HepG2 (cell line): ENCODE measurements around the gene TOP3B. TPM values are rescaled to one million over a fixed set of nuclear protein-coding genes. Genes with fewer than 3 reads are reported as not detected.

Source experiments
- BRCA1 ChIP-seq: sonication (generic); formaldehyde crosslinking; IDR thresholded peaks from 2 replicates; pipeline ENCODE4 v1.4.0; 2020; ENCODE audit warnings: missing genetic modification reagents
- FLYWCH1 ChIP-seq: sonication (generic); formaldehyde crosslinking; IDR thresholded peaks from 2 replicates; pipeline ENCODE4 v1.8.1; 2023; ENCODE audit warnings: mild to moderate bottlenecking, missing genetic modification reagents
- MXD4 ChIP-seq: IDR thresholded peaks from 2 replicates; pipeline ENCODE4 v1.6.1; 2016; ENCODE audit warnings: mild to moderate bottlenecking, missing biosample characterization, missing genetic modification reagents
- NFE2 ChIP-seq: sonication (generic); formaldehyde crosslinking; IDR thresholded peaks from 2 replicates; pipeline ENCODE4 v1.4.0; 2020; ENCODE audit warnings: missing genetic modification reagents
- NR1H2 ChIP-seq: sonication (generic); formaldehyde crosslinking; IDR thresholded peaks from 2 replicates; pipeline ENCODE4 v1.8.1; 2022; ENCODE audit warnings: low read depth, missing genetic modification reagents, borderline replicate concordance
- SETDB1 ChIP-seq: sonication (generic); formaldehyde crosslinking; IDR thresholded peaks from 2 replicates; pipeline ENCODE4 v1.5.1; 2020; ENCODE audit warnings: missing genetic modification reagents, mild to moderate bottlenecking, borderline replicate concordance
- SMARCC2 ChIP-seq: fragments of 450-650 bp; IDR thresholded peaks from 2 replicates; pipeline ENCODE4 v1.6.1; 2017; ENCODE audit warnings: antibody characterized with exemption, mild to moderate bottlenecking
- STAG1 ChIP-seq: sonication (generic); formaldehyde crosslinking; IDR thresholded peaks from 2 replicates; pipeline ENCODE4 v1.4.0; 2020; ENCODE audit warnings: missing genetic modification reagents
- TRIM24 ChIP-seq: sonication (generic); formaldehyde crosslinking; IDR thresholded peaks from 2 replicates; pipeline ENCODE4 v1.8.0; 2022; ENCODE audit warnings: mild to moderate bottlenecking, missing genetic modification reagents
- ZKSCAN8 ChIP-seq: IDR thresholded peaks from 2 replicates; pipeline ENCODE4 v1.6.1; 2016; ENCODE audit warnings: borderline replicate concordance, missing genetic modification reagents, missing compliant biosample characterization
- ZNF260 ChIP-seq: sonication (generic); formaldehyde crosslinking; IDR thresholded peaks from 2 replicates; pipeline ENCODE4 v1.4.0; 2020; ENCODE audit warnings: missing genetic modification reagents, low read depth, mild to moderate bottlenecking, borderline replicate concordance
- ZNF326 ChIP-seq: sonication (generic); formaldehyde crosslinking; IDR thresholded peaks from 2 replicates; pipeline ENCODE4 v1.4.0; 2020; ENCODE audit warnings: missing genetic modification reagents, borderline replicate concordance
- ZNF543 ChIP-seq: sonication (generic); formaldehyde crosslinking; IDR thresholded peaks from 2 replicates; pipeline ENCODE4 v1.4.0; 2020; ENCODE audit warnings: mild to moderate bottlenecking, missing genetic modification reagents
- ZNF557 ChIP-seq: sonication (generic); formaldehyde crosslinking; IDR thresholded peaks from 2 replicates; pipeline ENCODE4 v1.4.0; 2020; ENCODE audit warnings: missing genetic modification reagents
- ZNF788 ChIP-seq: sonication (generic); formaldehyde crosslinking; IDR thresholded peaks from 2 replicates; pipeline ENCODE4 v1.5.0; 2020; ENCODE audit warnings: mild to moderate bottlenecking, missing genetic modification reagents, borderline replicate concordance
- ZNF891 ChIP-seq: sonication (generic); formaldehyde crosslinking; IDR thresholded peaks from 2 replicates; pipeline ENCODE4 v1.5.0; 2020; ENCODE audit warnings: mild to moderate bottlenecking, missing genetic modification reagents
- ZSCAN12 ChIP-seq: sonication (generic); formaldehyde crosslinking; IDR thresholded peaks from 2 replicates; pipeline ENCODE4 v1.9.0; 2021; ENCODE audit warnings: mild to moderate bottlenecking, missing genetic modification reagents
- ZSCAN25 ChIP-seq: sonication (generic); formaldehyde crosslinking; IDR thresholded peaks from 2 replicates; pipeline ENCODE4 v1.8.0; 2022; ENCODE audit warnings: mild to moderate bottlenecking, missing genetic modification reagents
- polyA plus RNA-seq, 8 experiments: library from polyadenylated mRNA; depleted of rRNA in 3 of 8; stranded (reverse) in 7 of 8; unstranded in 1 of 8; fragments of >200 nt; fragmentation: Illumina TruSeq in 4 of 8; extraction: Trizol in 4 of 8; gene quantifications; 2 replicates each; pipeline versions ENCODE4 v1.2.1 to v1.2.3, GENCODE V29; 2011 to 2016; ENCODE audit warnings: low read depth in 4 of 8, missing spikeins in 1 of 8, mixed read lengths in 1 of 8; ENCODE audit not compliant: insufficient read depth in 1 of 8
- total RNA-seq, 5 experiments: library from RNA; depleted of rRNA; stranded (reverse); fragments of >200 nt; fragmentation: Illumina TruSeq; extraction: Trizol; gene quantifications; 2 replicates each; pipeline ENCODE4 v1.2.3, GENCODE V29; 2016; ENCODE audit warnings: low read depth in 1 of 5
- TF ChIP-seq, protein P1 (sequence below): sonication (generic); formaldehyde crosslinking; IDR thresholded peaks from 2 replicates; pipeline ENCODE4 v1.4.0; 2020; ENCODE audit warnings: missing genetic modification reagents, borderline replicate concordance
- TF ChIP-seq, protein P2 (sequence below): IDR thresholded peaks from 2 replicates; pipeline ENCODE4 v1.6.1; 2016
- TF ChIP-seq, protein P3 (sequence below): sonication (generic); formaldehyde crosslinking; IDR thresholded peaks from 2 replicates; pipeline ENCODE4 v1.4.0; 2020; ENCODE audit warnings: mild to moderate bottlenecking, missing genetic modification reagents

The TOP3B gene
- total and polyA plus RNA-seq, 2 of the 13 experiments (the other 11 are each of a cell fraction or from before 2014, with no cell fraction given), result 28.5 to 29.7 TPM

- TF ChIP-seq ZNF543 (CRISPR knock-in tag) (peak; percentile 89), ZNF788 (CRISPR knock-in tag) (peak; percentile 97), ZNF260 (no peak), ZSCAN25 (peak; percentile 65), SETDB1 (no peak), BRCA1 (CRISPR knock-in tag) (peak; percentile 83; the same call in 1 of the 2 replicates), NR1H2 (CRISPR knock-in tag) (peak; percentile 30; the same call in 1 of the 2 replicates), MXD4 (CRISPR knock-in tag) (peak; percentile 65; the same call in 1 of the 2 replicates), FLYWCH1 (CRISPR knock-in tag) (no peak), ZNF891 (CRISPR knock-in tag) (peak; percentile 71; the same call in 1 of the 2 replicates), ZNF326 (CRISPR knock-in tag) (no peak), ZKSCAN8 (CRISPR knock-in tag) (peak; percentile 77), STAG1 (CRISPR knock-in tag) (no peak; the same call in 1 of the 2 replicates), NFE2 (CRISPR knock-in tag) (no peak), TRIM24 (no peak), ZSCAN12 (CRISPR knock-in tag) (no peak), ZNF557 (CRISPR knock-in tag) (peak; percentile 79; the same call in 1 of the 2 replicates), SMARCC2 (no peak)
- TF ChIP-seq, protein P1, sequence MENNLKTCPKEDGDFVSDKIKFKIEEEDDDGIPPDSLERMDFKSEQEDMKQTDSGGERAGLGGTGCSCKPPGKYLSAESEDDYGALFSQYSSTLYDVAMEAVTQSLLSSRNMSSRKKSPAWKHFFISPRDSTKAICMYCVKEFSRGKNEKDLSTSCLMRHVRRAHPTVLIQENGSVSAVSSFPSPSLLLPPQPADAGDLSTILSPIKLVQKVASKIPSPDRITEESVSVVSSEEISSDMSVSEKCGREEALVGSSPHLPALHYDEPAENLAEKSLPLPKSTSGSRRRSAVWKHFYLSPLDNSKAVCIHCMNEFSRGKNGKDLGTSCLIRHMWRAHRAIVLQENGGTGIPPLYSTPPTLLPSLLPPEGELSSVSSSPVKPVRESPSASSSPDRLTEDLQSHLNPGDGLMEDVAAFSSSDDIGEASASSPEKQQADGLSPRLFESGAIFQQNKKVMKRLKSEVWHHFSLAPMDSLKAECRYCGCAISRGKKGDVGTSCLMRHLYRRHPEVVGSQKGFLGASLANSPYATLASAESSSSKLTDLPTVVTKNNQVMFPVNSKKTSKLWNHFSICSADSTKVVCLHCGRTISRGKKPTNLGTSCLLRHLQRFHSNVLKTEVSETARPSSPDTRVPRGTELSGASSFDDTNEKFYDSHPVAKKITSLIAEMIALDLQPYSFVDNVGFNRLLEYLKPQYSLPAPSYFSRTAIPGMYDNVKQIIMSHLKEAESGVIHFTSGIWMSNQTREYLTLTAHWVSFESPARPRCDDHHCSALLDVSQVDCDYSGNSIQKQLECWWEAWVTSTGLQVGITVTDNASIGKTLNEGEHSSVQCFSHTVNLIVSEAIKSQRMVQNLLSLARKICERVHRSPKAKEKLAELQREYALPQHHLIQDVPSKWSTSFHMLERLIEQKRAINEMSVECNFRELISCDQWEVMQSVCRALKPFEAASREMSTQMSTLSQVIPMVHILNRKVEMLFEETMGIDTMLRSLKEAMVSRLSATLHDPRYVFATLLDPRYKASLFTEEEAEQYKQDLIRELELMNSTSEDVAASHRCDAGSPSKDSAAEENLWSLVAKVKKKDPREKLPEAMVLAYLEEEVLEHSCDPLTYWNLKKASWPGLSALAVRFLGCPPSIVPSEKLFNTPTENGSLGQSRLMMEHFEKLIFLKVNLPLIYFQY (CRISPR knock-in tag), result peak; percentile 76
- TF ChIP-seq, protein P2, sequence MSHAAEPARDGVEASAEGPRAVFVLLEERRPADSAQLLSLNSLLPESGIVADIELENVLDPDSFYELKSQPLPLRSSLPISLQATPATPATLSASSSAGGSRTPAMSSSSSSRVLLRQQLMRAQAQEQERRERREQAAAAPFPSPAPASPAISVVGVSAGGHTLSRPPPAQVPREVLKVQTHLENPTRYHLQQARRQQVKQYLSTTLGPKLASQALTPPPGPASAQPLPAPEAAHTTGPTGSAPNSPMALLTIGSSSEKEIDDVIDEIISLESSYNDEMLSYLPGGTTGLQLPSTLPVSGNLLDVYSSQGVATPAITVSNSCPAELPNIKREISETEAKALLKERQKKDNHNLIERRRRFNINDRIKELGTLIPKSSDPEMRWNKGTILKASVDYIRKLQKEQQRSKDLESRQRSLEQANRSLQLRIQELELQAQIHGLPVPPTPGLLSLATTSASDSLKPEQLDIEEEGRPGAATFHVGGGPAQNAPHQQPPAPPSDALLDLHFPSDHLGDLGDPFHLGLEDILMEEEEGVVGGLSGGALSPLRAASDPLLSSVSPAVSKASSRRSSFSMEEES (CRISPR knock-in tag), result peak; percentile 34; the same call in 1 of the 2 replicates
- TF ChIP-seq, protein P3, sequence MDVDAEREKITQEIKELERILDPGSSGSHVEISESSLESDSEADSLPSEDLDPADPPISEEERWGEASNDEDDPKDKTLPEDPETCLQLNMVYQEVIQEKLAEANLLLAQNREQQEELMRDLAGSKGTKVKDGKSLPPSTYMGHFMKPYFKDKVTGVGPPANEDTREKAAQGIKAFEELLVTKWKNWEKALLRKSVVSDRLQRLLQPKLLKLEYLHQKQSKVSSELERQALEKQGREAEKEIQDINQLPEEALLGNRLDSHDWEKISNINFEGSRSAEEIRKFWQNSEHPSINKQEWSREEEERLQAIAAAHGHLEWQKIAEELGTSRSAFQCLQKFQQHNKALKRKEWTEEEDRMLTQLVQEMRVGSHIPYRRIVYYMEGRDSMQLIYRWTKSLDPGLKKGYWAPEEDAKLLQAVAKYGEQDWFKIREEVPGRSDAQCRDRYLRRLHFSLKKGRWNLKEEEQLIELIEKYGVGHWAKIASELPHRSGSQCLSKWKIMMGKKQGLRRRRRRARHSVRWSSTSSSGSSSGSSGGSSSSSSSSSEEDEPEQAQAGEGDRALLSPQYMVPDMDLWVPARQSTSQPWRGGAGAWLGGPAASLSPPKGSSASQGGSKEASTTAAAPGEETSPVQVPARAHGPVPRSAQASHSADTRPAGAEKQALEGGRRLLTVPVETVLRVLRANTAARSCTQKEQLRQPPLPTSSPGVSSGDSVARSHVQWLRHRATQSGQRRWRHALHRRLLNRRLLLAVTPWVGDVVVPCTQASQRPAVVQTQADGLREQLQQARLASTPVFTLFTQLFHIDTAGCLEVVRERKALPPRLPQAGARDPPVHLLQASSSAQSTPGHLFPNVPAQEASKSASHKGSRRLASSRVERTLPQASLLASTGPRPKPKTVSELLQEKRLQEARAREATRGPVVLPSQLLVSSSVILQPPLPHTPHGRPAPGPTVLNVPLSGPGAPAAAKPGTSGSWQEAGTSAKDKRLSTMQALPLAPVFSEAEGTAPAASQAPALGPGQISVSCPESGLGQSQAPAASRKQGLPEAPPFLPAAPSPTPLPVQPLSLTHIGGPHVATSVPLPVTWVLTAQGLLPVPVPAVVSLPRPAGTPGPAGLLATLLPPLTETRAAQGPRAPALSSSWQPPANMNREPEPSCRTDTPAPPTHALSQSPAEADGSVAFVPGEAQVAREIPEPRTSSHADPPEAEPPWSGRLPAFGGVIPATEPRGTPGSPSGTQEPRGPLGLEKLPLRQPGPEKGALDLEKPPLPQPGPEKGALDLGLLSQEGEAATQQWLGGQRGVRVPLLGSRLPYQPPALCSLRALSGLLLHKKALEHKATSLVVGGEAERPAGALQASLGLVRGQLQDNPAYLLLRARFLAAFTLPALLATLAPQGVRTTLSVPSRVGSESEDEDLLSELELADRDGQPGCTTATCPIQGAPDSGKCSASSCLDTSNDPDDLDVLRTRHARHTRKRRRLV (CRISPR knock-in tag), result no peak; the same call in 1 of the 2 replicates
Measured at GRCh38 chr22:21982338-21982965, at the start of gene TOP3B (continued).
